GM12878 (cell line): ENCODE results near the gene GPSM3. TPM values are rescaled to one million over a fixed set of nuclear protein-coding genes. Genes with fewer than 3 reads are reported as not detected.

Source experiments
- ATF7 ChIP-seq: fragments of 450-650 bp; IDR thresholded peaks from 2 replicates; pipeline ENCODE4 v1.6.1; 2016; ENCODE audit warnings: low read depth, mild to moderate bottlenecking
- BCL3 ChIP-seq: IDR thresholded peaks from 2 replicates; pipeline ENCODE4 v1.6.1; 2011; ENCODE audit warnings: borderline replicate concordance, low read depth, mild to moderate bottlenecking, moderate library complexity, low read length; ENCODE audit not compliant: insufficient read depth, poor library complexity, severe bottlenecking
- BCLAF1 ChIP-seq: fragments of 450-650 bp; IDR thresholded peaks from 2 replicates; pipeline ENCODE4 v1.6.1; 2017; ENCODE audit warnings: antibody characterized with exemption, mild to moderate bottlenecking, moderate library complexity
- BHLHE40 ChIP-seq, 2 experiments: fragments of 450-650 bp in 1 of 2; IDR thresholded peaks; 2 replicates each; pipeline ENCODE4 v1.6.1; 2011 to 2017; ENCODE audit warnings: low read depth in 2 of 2, borderline replicate concordance in 1 of 2, improper control_type of control experiment in 1 of 2, low read length in 1 of 2, mild to moderate bottlenecking in 1 of 2
- CEBPB ChIP-seq, 2 experiments: fragments of 150-350 bp in 1 of 2; IDR thresholded peaks; 2 replicates each; pipeline ENCODE4 v1.6.1; 2012 to 2014; ENCODE audit warnings: low read depth in 2 of 2, low read length in 2 of 2, borderline replicate concordance in 1 of 2, inconsistent platforms in 1 of 2
- CHD4 ChIP-seq: fragments of 200-600 bp; sonication (generic); IDR thresholded peaks from 2 replicates; pipeline ENCODE4 v1.6.1; 2016; ENCODE audit warnings: mild to moderate bottlenecking
- ESRRA ChIP-seq: IDR thresholded peaks from 2 replicates; pipeline ENCODE4 v1.6.1; 2012; ENCODE audit warnings: mild to moderate bottlenecking, low read length, improper control_type of control experiment
- FOS ChIP-seq: IDR thresholded peaks from 3 replicates; pipeline ENCODE4 v1.6.1; 2011; ENCODE audit warnings: borderline replicate concordance; ENCODE audit not compliant: insufficient read length; ENCODE audit errors: extremely low read depth
- GABPA ChIP-seq: IDR thresholded peaks from 2 replicates; pipeline ENCODE4 v1.6.1; 2014; ENCODE audit warnings: antibody characterized with exemption, low read depth, mild to moderate bottlenecking, inconsistent platforms
- JUND ChIP-seq: IDR thresholded peaks from 2 replicates; pipeline ENCODE4 v1.6.1; 2012; ENCODE audit warnings: low read depth, mild to moderate bottlenecking, low read length, improper control_type of control experiment, moderate library complexity
- NFYB ChIP-seq: IDR thresholded peaks from 2 replicates; pipeline ENCODE4 v1.6.1; 2011; ENCODE audit warnings: low read depth, mild to moderate bottlenecking, low read length, improper control_type of control experiment, moderate library complexity; ENCODE audit not compliant: insufficient read depth
- NKRF ChIP-seq: fragments of 450-650 bp; conservative IDR thresholded peaks from 2 replicates; pipeline ENCODE4 v1.6.1; 2017; ENCODE audit warnings: mild to moderate bottlenecking, moderate library complexity
- PAX5 ChIP-seq: IDR thresholded peaks from 2 replicates; pipeline ENCODE4 v1.6.1; 2011; ENCODE audit warnings: low read depth, low read length, borderline replicate concordance
- REST ChIP-seq: IDR thresholded peaks from 2 replicates; pipeline ENCODE4 v1.6.1; 2012; ENCODE audit warnings: mild to moderate bottlenecking, low read depth, low read length
- RUNX3 ChIP-seq: IDR thresholded peaks from 2 replicates; pipeline ENCODE4 v1.6.1; 2012; ENCODE audit warnings: low read length, inconsistent platforms
- SMAD1 ChIP-seq: fragments of 450-650 bp; IDR thresholded peaks from 2 replicates; pipeline ENCODE4 v1.6.1; 2018; ENCODE audit warnings: mild to moderate bottlenecking, low read depth; ENCODE audit not compliant: partially characterized antibody
- SMARCA5 ChIP-seq: fragments of 450-650 bp; IDR thresholded peaks from 2 replicates; pipeline ENCODE4 v1.6.1; 2017; ENCODE audit warnings: mild to moderate bottlenecking
- TAF1 ChIP-seq: IDR thresholded peaks from 2 replicates; pipeline ENCODE4 v1.6.1; 2011; ENCODE audit warnings: mild to moderate bottlenecking, low read depth, low read length, borderline replicate concordance
- TARDBP ChIP-seq: IDR thresholded peaks from 2 replicates; pipeline ENCODE4 v1.6.1; 2016; ENCODE audit warnings: borderline replicate concordance
- YY1 ChIP-seq: IDR thresholded peaks from 2 replicates; pipeline ENCODE4 v1.6.1; 2011; ENCODE audit warnings: low read depth, mild to moderate bottlenecking, low read length
- polyA plus RNA-seq, 11 experiments: library from polyadenylated mRNA; depleted of rRNA in 4 of 11; unstranded in 6 of 11; stranded (reverse) in 5 of 11; fragments of >200 nt; fragmentation: Nextera tagmentation in 4 of 11; fragmentation: Illumina TruSeq in 1 of 11; extraction: Ambion mirVana in 4 of 11; extraction: Trizol in 1 of 11; gene quantifications; 1 replicate in 1 of 11; 2 replicates in 10 of 11; pipeline versions ENCODE4 v1.2.1 to v1.2.3, GENCODE V29; 2011 to 2016; ENCODE audit warnings: inconsistent platforms in 2 of 11, missing spikeins in 2 of 11, low read depth in 1 of 11
- total RNA-seq, 4 experiments: library from RNA; depleted of rRNA in 3 of 4; stranded (reverse); fragments of >200 nt in 3 of 4; fragmentation: Illumina TruSeq in 1 of 4; extraction: Trizol in 1 of 4; gene quantifications; 2 replicates each; pipeline versions ENCODE4 v1.2.1 to v1.2.3, GENCODE V29; 2013 to 2021

GPSM3 gene
- total and polyA plus RNA-seq, 10 of the 15 experiments (the other 5 are each of a cell fraction or from before 2014, with no cell fraction given), result 22.0 to 137 (median 113) TPM

GRCh38 chr6:32195902-32196681, 3.6 kb upstream of the GPSM3 start (continued):
- TF ChIP-seq NKRF (peak; percentile 56; the same call in 1 of the 2 replicates), TAF1 (peak; percentile 54), FOS (no peak), PAX5 (peak; percentile 71; the same call in 1 of the 2 replicates), RUNX3 (no peak), CEBPB (IDR thresholded peaks at IDR 0.05; ENCODE audit: borderline replicate concordance in 1 of 2, low read depth in 2 of 2, low read length in 2 of 2) (peak in 1 of 2 experiments; percentile 21; a peak in 1 of 4 replicates), BHLHE40 (IDR thresholded peaks at IDR 0.05; ENCODE audit: borderline replicate concordance in 1 of 2, low read depth in 2 of 2, low read length in 1 of 2) (peak; percentile 76 to 91; a peak in 3 of 4 replicates), JUND (peak; percentile 86), TARDBP (no peak), SMARCA5 (peak; percentile 96), GABPA (no peak), BCLAF1 (no peak), REST (no peak), NFYB (no peak), ATF7 (peak; percentile 99), SMAD1 (peak; percentile 93), YY1 (peak; percentile 23), BCL3 (peak; percentile 84), CHD4 (no peak), ESRRA (no peak)
